ENCODE measurements around the gene COL10A1.

COL10A1 gene

GRCh38 chr6:116111552-116112528 is 14.1 kb downstream of the COL10A1 start (continued):
- TF ChIP-seq ZNF548 (tag by site-specific recombination; IDR thresholded peaks at IDR 0.05) (no peak), CTCF (tag by site-specific recombination; IDR thresholded peaks at IDR 0.05) (0 out of 2 replicates have a peak, but pooled peaks have one; percentile 25)

- ChIA-PET POLR2A (no interaction called here), CTCF (interaction anchor here (0.8 to 1.8 kb wide), 5 partner anchors 8 to 98 kb away, joined by 3 to 6 read pairs (median 4); partner anchors contain the start of gene NT5DC1)
- peaks cover 8 to 54% of the 10 kb centered on the region in 2 experiments; a peak in 2 of 3 replicates for H3K36me3 ChIP-seq (ENCODE audit: control insufficient read depth in 2 of 2, insufficient read depth in 1 of 2, low read length in 2 of 2)
- 0 out of 2 replicates have a peak, but pooled peaks have one; percentile 10 for TF ChIP-seq EGR2 (tag by site-specific recombination; IDR thresholded peaks at IDR 0.05; ENCODE audit: low read depth)
- TF ChIP-seq ZNF473 (tag by site-specific recombination; IDR thresholded peaks at IDR 0.05) = no peak
- no peaks in the 10 kb centered on the region for H3K4me1 ChIP-seq (ENCODE audit: control insufficient read depth, insufficient read depth, low read length)
- H3K9me3 ChIP-seq (ENCODE audit: control insufficient read depth, insufficient read depth, low read depth, low read length) = no peaks in the 10 kb centered on the region
- no peak overlapping the region for H3K4me3 ChIP-seq (ENCODE audit: low read depth, low read length)
- no peak overlapping the region for H3K27ac ChIP-seq (ENCODE audit: extremely low read depth, low read depth, low read length)
These were observed 17.1 kb downstream of the COL10A1 start for GRCh38 chr6:116108836-116109235.

GRCh38 chr6:116106146-116106545 is 19.8 kb downstream of the COL10A1 start:
- Histone ChIP-seq H3K4me1 (ENCODE audit: control insufficient read depth, insufficient read depth, low read length) (peaks cover 3% of the 10 kb centered on the region; the same call in 1 of the 2 replicates), H3K4me3 (ENCODE audit: low read depth, low read length) (no peak overlapping the region), H3K27ac (ENCODE audit: extremely low read depth, low read depth, low read length) (no peak overlapping the region), H3K36me3 (ENCODE audit: control insufficient read depth in 2 of 2, insufficient read depth in 1 of 2, low read length in 2 of 2) (peaks cover 4 to 33% of the 10 kb centered on the region in 2 experiments; a peak in 1 of 3 replicates), H3K9me3 (ENCODE audit: control insufficient read depth, insufficient read depth, low read depth, low read length) (no peaks in the 10 kb centered on the region)
- POLR2A ChIA-PET = no interaction called here
- TF ChIP-seq ZEB2 (tag by site-specific recombination; IDR thresholded peaks at IDR 0.05) (no peak), KLF8 (tag by site-specific recombination; IDR thresholded peaks at IDR 0.05) (no peak), ZNF610 (tag by site-specific recombination; IDR thresholded peaks at IDR 0.05; ENCODE audit: borderline replicate concordance) (no peak), ZBTB6 (tag by site-specific recombination; IDR thresholded peaks at IDR 0.05) (no peak)
- CTCF ChIA-PET = interaction anchor here (0.7 to 1.0 kb wide), 4 partner anchors 9 to 41 kb away, joined by 3 to 5 read pairs (median 4); no protein-coding TSS in a partner anchor

- POLR2A ChIA-PET = no interaction called here
- Histone ChIP-seq H3K4me3 (ENCODE audit: low read depth, low read length) (no peak overlapping the region), H3K4me1 (ENCODE audit: control insufficient read depth, insufficient read depth, low read length) (peaks cover 3% of the 10 kb centered on the region; the same call in 1 of the 2 replicates), H3K27ac (ENCODE audit: extremely low read depth, low read depth, low read length) (no peak overlapping the region), H3K36me3 (ENCODE audit: control insufficient read depth in 2 of 2, insufficient read depth in 1 of 2, low read length in 2 of 2) (peaks cover 4 to 24% of the 10 kb centered on the region in 2 experiments; a peak in 1 of 3 replicates), H3K9me3 (ENCODE audit: control insufficient read depth, insufficient read depth, low read depth, low read length) (no peaks in the 10 kb centered on the region)
- CTCF ChIA-PET = interaction anchor here (1.0 kb wide), 1 partner anchor 35 kb away, joined by 4 read pairs; no protein-coding TSS in a partner anchor
- TF ChIP-seq SP3 (tag by site-specific recombination; IDR thresholded peaks at IDR 0.05) = no peak
- no peak for TF ChIP-seq KLF17 (tag by site-specific recombination; IDR thresholded peaks at IDR 0.05)
- no peak for TF ChIP-seq ZNF621 (tag by site-specific recombination; IDR thresholded peaks at IDR 0.05)
- no peak for TF ChIP-seq ZNF501 (tag by site-specific recombination; IDR thresholded peaks at IDR 0.05)
- no peak for TF ChIP-seq ZNF692 (tag by site-specific recombination; IDR thresholded peaks at IDR 0.05)
- no peak for TF ChIP-seq ZNF350 (tag by site-specific recombination; IDR thresholded peaks at IDR 0.05)
- TF ChIP-seq ZBTB17 (tag by site-specific recombination; IDR thresholded peaks at IDR 0.05) = no peak
- no peak for TF ChIP-seq ZBTB44 (tag by site-specific recombination; IDR thresholded peaks at IDR 0.05)
- TF ChIP-seq ZNF48 (tag by site-specific recombination; IDR thresholded peaks at IDR 0.05) = no peak
- no peak for TF ChIP-seq ZFP69B (tag by site-specific recombination; IDR thresholded peaks at IDR 0.05)
- no peak for TF ChIP-seq GLIS2 (tag by site-specific recombination; IDR thresholded peaks at IDR 0.05)
- no peak for TF ChIP-seq ZSCAN23 (tag by site-specific recombination; IDR thresholded peaks at IDR 0.05)
- no peak for TF ChIP-seq ZXDB (tag by site-specific recombination; IDR thresholded peaks at IDR 0.05)
- TF ChIP-seq ZFP37 (tag by site-specific recombination; IDR thresholded peaks at IDR 0.05) = no peak
These were observed 20.7 kb downstream of the COL10A1 start for GRCh38 chr6:116105247-116105646.

All from HEK293 (cell line).